Hepatocyte (in vitro differentiated cells): Measurements from ENCODE around the gene HSPH1.

ENCODE experiments used
- CTCF ChIP-seq: fragments of 200-600 bp; sonication (generic); IDR thresholded peaks from 2 replicates; pipeline ENCODE4 v1.5.1; 2016; ENCODE audit warnings: antibody characterized with exemption, mild to moderate bottlenecking; ENCODE audit not compliant: poor library complexity
- EZH2 ChIP-seq: fragments of 200-600 bp; sonication (generic); IDR thresholded peaks from 2 replicates; pipeline ENCODE4 v1.6.1; 2016; ENCODE audit warnings: antibody characterized with exemption, mild to moderate bottlenecking, borderline replicate concordance

- TF ChIP-seq CTCF (no peak), EZH2 (no peak)
Measured at GRCh38 chr13:31116224-31116623, 45.5 kb downstream of the HSPH1 start.
